ENCODE measurements around the gene CBX3. TPM values are rescaled to one million over a fixed set of nuclear protein-coding genes. Genes with fewer than 3 reads are reported as not detected.

The CBX3 gene
- total and polyA plus RNA-seq, 2 donors (not counting 1 experiment from before 2014, with no cell fraction given) = 105 to 136 TPM

DNA sequence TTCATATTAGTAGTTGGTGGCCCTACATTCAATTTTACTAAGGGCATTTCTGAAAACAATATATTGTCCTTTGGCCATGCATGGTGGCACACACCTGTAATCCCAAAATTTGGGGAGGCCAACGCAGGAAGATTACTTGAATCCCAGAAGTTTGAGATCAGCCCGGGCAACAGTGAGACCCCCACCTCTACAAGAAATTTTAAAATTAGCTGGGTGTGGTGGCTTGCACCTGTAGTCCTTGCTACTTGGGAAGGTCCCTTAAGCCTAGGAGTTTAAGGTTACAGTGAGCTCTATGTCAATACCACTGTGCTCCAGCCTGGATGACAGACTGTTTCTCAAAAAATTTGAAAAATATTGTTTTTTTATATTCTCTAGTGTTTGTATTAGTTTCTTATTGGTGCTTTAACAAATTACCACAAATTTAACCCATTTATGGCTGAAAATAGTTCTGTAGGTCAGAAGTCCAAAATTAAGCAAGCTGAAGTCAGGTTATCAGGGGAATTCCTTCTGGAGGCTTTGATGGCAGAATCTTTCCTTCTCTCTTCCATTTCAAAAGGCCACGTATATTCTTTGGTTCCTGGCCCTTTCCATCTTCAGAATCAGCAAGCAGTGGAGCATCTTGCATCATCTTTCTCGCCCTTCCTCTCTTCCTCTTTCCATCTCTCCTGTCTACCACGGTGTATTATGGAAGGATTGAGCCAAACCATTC is 12.4 kb downstream of the CBX3 start:
- no peak for TF ChIP-seq EZH2 (IDR thresholded peaks at IDR 0.05; ENCODE audit: low read length, missing control alignments)
- TF ChIP-seq, protein P1, sequence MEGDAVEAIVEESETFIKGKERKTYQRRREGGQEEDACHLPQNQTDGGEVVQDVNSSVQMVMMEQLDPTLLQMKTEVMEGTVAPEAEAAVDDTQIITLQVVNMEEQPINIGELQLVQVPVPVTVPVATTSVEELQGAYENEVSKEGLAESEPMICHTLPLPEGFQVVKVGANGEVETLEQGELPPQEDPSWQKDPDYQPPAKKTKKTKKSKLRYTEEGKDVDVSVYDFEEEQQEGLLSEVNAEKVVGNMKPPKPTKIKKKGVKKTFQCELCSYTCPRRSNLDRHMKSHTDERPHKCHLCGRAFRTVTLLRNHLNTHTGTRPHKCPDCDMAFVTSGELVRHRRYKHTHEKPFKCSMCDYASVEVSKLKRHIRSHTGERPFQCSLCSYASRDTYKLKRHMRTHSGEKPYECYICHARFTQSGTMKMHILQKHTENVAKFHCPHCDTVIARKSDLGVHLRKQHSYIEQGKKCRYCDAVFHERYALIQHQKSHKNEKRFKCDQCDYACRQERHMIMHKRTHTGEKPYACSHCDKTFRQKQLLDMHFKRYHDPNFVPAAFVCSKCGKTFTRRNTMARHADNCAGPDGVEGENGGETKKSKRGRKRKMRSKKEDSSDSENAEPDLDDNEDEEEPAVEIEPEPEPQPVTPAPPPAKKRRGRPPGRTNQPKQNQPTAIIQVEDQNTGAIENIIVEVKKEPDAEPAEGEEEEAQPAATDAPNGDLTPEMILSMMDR (conservative IDR thresholded peaks at IDR 0.05 in 1 of 2, IDR thresholded peaks at IDR 0.05 in 1 of 2; ENCODE audit: low read depth in 1 of 2, low read length in 2 of 2) = no peak
- Histone ChIP-seq H4K20me1 (ENCODE audit: control insufficient read depth, extremely low read depth, insufficient read depth, low read length) (no peaks in the 10 kb centered on the region), H3K9me3 (ENCODE audit: control insufficient read depth, insufficient read depth, low read depth, low read length) (no peaks in the 10 kb centered on the region), H2AFZ (ENCODE audit: low read length) (no peak overlapping the region), H3K36me3 (ENCODE audit: control insufficient read depth, insufficient read depth, low read length) (peaks cover 7% of the 10 kb centered on the region), H3K4me2 (ENCODE audit: extremely low read depth, insufficient read depth, low read length) (no peak overlapping the region), H3K4me1 (ENCODE audit: control insufficient read depth, extremely low read depth, insufficient read depth, low read length) (no peaks in the 10 kb centered on the region), H3K9ac (ENCODE audit: insufficient read depth, low read length) (no peak overlapping the region), H3K27ac (ENCODE audit: insufficient read depth, low read length) (no peak overlapping the region), H3K27me3 (ENCODE audit: control insufficient read depth, insufficient read depth, low read length) (no peaks in the 10 kb centered on the region), H3K79me2 (ENCODE audit: control insufficient read depth, insufficient read depth, low read length) (peaks cover 5% of the 10 kb centered on the region), H3K4me3 (replicated peaks in 1 of 4; ENCODE audit: control extremely low read depth in 1 of 4, insufficient read depth in 1 of 4, low read depth in 3 of 4, low read length in 4 of 4) (no peak overlapping the region)
- DNase-seq (ENCODE audit: low read depth in 2 of 2) = no peak

DNA sequence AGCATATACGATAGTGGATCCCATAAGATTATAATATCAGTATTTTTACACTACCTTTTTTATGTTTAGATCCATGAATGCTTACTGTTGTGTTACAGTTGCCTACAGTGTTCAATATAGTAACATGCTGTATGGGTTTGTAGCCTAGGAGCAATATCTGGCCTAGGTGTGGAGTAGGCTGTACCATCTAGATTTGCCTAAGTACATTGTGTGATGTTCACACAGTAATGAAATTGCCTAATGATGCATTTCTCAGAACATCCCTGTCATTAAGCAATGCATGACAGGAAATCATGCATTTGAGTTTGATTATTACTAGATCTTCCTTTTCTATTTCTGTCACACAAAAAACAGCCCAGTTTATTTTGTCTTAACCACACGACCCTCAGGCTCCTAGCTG is 14.5 kb downstream of the CBX3 start:
- Histone ChIP-seq H2AFZ (ENCODE audit: low read length) (no peak overlapping the region), H4K20me1 (ENCODE audit: control insufficient read depth, extremely low read depth, insufficient read depth, low read length) (no peaks in the 10 kb centered on the region)

DNA sequence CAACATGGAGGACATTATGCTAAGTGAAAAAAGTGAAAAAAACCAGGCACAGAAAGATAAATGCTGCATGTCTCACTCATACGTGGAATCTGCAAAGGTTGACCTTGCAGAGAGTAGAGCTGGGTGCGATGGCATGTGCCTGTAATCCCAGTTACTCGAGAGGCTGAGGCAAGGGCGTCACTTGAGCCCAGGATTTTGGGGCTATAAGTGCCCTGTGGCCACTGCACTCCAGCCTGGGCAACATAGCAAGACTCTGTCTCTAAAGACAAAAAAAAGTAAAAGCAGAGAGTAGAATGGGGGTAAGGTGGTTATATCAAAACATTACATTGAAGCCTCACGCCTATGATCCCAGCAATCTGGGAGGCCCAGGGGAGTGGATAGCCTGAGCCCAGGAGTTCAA is 22.8 kb downstream of the CBX3 start:
- Histone ChIP-seq H3K27ac (ENCODE audit: insufficient read depth, low read length) (no peak overlapping the region), H3K79me2 (ENCODE audit: control insufficient read depth, insufficient read depth, low read length) (no peaks in the 10 kb centered on the region), H3K4me3 (replicated peaks in 1 of 4; ENCODE audit: control extremely low read depth in 1 of 4, insufficient read depth in 1 of 4, low read depth in 3 of 4, low read length in 4 of 4) (no peak overlapping the region), H2AFZ (ENCODE audit: low read length) (no peak overlapping the region), H3K9ac (ENCODE audit: insufficient read depth, low read length) (no peak overlapping the region), H4K20me1 (ENCODE audit: control insufficient read depth, extremely low read depth, insufficient read depth, low read length) (no peaks in the 10 kb centered on the region), H3K4me2 (ENCODE audit: extremely low read depth, insufficient read depth, low read length) (no peak overlapping the region), H3K9me3 (ENCODE audit: control insufficient read depth, insufficient read depth, low read depth, low read length) (no peaks in the 10 kb centered on the region), H3K27me3 (ENCODE audit: control insufficient read depth, insufficient read depth, low read length) (peaks cover 2% of the 10 kb centered on the region), H3K4me1 (ENCODE audit: control insufficient read depth, extremely low read depth, insufficient read depth, low read length) (no peaks in the 10 kb centered on the region), H3K36me3 (ENCODE audit: control insufficient read depth, insufficient read depth, low read length) (no peaks in the 10 kb centered on the region)
- no peak for TF ChIP-seq EZH2 (IDR thresholded peaks at IDR 0.05; ENCODE audit: low read length, missing control alignments)
- TF ChIP-seq, protein P1 (conservative IDR thresholded peaks at IDR 0.05 in 1 of 2, IDR thresholded peaks at IDR 0.05 in 1 of 2; ENCODE audit: low read depth in 1 of 2, low read length in 2 of 2) = no peak
- no peak for DNase-seq (ENCODE audit: low read depth in 2 of 2)

More for the DNA sequence above, 14.5 kb downstream of the CBX3 start:
- H3K27ac ChIP-seq (ENCODE audit: insufficient read depth, low read length) = no peak overlapping the region
- no peak overlapping the region for H3K4me3 ChIP-seq (replicated peaks in 1 of 4; ENCODE audit: control extremely low read depth in 1 of 4, insufficient read depth in 1 of 4, low read depth in 3 of 4, low read length in 4 of 4)
- H3K4me1 ChIP-seq (ENCODE audit: control insufficient read depth, extremely low read depth, insufficient read depth, low read length) = no peaks in the 10 kb centered on the region
- no peak for DNase-seq (ENCODE audit: low read depth in 2 of 2)
- H3K79me2 ChIP-seq (ENCODE audit: control insufficient read depth, insufficient read depth, low read length) = no peaks in the 10 kb centered on the region
- no peaks in the 10 kb centered on the region for H3K36me3 ChIP-seq (ENCODE audit: control insufficient read depth, insufficient read depth, low read length)
- H3K27me3 ChIP-seq (ENCODE audit: control insufficient read depth, insufficient read depth, low read length) = no peaks in the 10 kb centered on the region
- no peaks in the 10 kb centered on the region for H3K9me3 ChIP-seq (ENCODE audit: control insufficient read depth, insufficient read depth, low read depth, low read length)
- no peak overlapping the region for H3K9ac ChIP-seq (ENCODE audit: insufficient read depth, low read length)
- no peak overlapping the region for H3K4me2 ChIP-seq (ENCODE audit: extremely low read depth, insufficient read depth, low read length)
- no peak for TF ChIP-seq EZH2 (IDR thresholded peaks at IDR 0.05; ENCODE audit: low read length, missing control alignments)
- TF ChIP-seq, protein P1 (conservative IDR thresholded peaks at IDR 0.05 in 1 of 2, IDR thresholded peaks at IDR 0.05 in 1 of 2; ENCODE audit: low read depth in 1 of 2, low read length in 2 of 2) = no peak

Measured in fibroblast of lung (primary cell).